Neural cell (in vitro differentiated cells): ENCODE measurements around the gene DGKB.

Source experiments
- RAD21 ChIP-seq: fragments of 450-650 bp; conservative IDR thresholded peaks from 2 replicates; pipeline ENCODE4 v1.6.1; 2014; ENCODE audit warnings: antibody characterized with exemption, mild to moderate bottlenecking, moderate library complexity
- TF ChIP-seq, protein P1 (sequence below): IDR thresholded peaks from 2 replicates; pipeline ENCODE4 v1.6.1; 2012; ENCODE audit warnings: borderline replicate concordance

DNA sequence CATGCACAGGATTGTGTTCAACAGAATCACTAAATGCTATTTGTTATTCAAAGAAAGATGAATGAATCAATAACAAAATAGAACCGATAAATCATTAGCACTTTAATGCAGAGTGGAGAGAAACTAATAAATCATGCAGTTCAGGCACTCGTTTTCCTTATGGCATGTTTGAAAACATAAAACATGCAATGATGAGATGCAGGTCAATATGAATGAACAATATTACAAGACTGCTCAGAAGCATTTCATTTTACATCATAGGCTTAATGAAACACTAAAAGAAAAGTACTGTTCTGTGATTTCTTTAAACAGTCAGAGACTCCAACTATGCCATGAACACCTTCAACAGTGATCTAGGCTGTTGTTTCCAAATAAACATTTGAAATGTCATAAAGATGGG lies 755.0 kb downstream of the DGKB start:
- TF ChIP-seq RAD21, result no peak
- TF ChIP-seq, protein P1, sequence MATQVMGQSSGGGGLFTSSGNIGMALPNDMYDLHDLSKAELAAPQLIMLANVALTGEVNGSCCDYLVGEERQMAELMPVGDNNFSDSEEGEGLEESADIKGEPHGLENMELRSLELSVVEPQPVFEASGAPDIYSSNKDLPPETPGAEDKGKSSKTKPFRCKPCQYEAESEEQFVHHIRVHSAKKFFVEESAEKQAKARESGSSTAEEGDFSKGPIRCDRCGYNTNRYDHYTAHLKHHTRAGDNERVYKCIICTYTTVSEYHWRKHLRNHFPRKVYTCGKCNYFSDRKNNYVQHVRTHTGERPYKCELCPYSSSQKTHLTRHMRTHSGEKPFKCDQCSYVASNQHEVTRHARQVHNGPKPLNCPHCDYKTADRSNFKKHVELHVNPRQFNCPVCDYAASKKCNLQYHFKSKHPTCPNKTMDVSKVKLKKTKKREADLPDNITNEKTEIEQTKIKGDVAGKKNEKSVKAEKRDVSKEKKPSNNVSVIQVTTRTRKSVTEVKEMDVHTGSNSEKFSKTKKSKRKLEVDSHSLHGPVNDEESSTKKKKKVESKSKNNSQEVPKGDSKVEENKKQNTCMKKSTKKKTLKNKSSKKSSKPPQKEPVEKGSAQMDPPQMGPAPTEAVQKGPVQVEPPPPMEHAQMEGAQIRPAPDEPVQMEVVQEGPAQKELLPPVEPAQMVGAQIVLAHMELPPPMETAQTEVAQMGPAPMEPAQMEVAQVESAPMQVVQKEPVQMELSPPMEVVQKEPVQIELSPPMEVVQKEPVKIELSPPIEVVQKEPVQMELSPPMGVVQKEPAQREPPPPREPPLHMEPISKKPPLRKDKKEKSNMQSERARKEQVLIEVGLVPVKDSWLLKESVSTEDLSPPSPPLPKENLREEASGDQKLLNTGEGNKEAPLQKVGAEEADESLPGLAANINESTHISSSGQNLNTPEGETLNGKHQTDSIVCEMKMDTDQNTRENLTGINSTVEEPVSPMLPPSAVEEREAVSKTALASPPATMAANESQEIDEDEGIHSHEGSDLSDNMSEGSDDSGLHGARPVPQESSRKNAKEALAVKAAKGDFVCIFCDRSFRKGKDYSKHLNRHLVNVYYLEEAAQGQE, result no peak
